Muscle layer of colon (tissue), 2 donors: ENCODE measurements around the gene ODF2.
"Not testable (repeated sequence)": the region's sequence is repeated elsewhere in the genome, so short reads cannot be mapped to it uniquely, and the experiment has no call there.

Experiments
- H3K27ac ChIP-seq: one replicate; pipeline ENCODE4 v1.7.0; 2013; ENCODE audit warnings: low read depth, mild to moderate bottlenecking, low read length, moderate library complexity
- H3K27me3 ChIP-seq, 2 donors: one replicate each; pipeline ENCODE4 v1.7.0; 2013; ENCODE audit warnings: low read length in 2 of 2, mild to moderate bottlenecking in 2 of 2; ENCODE audit not compliant: insufficient read depth in 2 of 2, control insufficient read depth in 1 of 2
- H3K36me3 ChIP-seq: one replicate; pipeline ENCODE4 v1.7.0; 2013; ENCODE audit warnings: mild to moderate bottlenecking, low read length; ENCODE audit not compliant: insufficient read depth
- H3K4me1 ChIP-seq: one replicate; pipeline ENCODE4 v1.7.0; 2013; ENCODE audit warnings: mild to moderate bottlenecking, low read length; ENCODE audit not compliant: insufficient read depth
- H3K4me3 ChIP-seq, 2 donors: one replicate each; pipeline ENCODE4 v1.7.0; 2013; ENCODE audit warnings: low read length in 2 of 2, low read depth in 1 of 2, mild to moderate bottlenecking in 1 of 2, moderate library complexity in 1 of 2
- H3K9ac ChIP-seq: one replicate; pipeline ENCODE4 v1.7.0; 2013; ENCODE audit warnings: low read length
- H3K9me3 ChIP-seq: one replicate; pipeline ENCODE4 v1.7.0; 2013; ENCODE audit warnings: mild to moderate bottlenecking, low read length
- donor health status: abdominal sarcoma.
- donor health status: Adenocarcinoma of cecum.

The ODF2 gene

GRCh38 chr9:128504485-128505413 lies 48.9 kb downstream of the ODF2 start, which contains the start of gene GLE1:
Gene GLE1 (plus strand): TSS chr9:128504719. CDS start chr9:128504806, 87 bp downstream.
- Histone ChIP-seq H3K36me3 (peaks cover 18% of the 10 kb centered on the region), H3K4me3 (peak within 1 kb of the TSS; percentile 97 to 98), H3K9me3 (no peaks in the 10 kb centered on the region), H3K27me3 (no peaks in the 10 kb centered on the region), H3K9ac (peak within 1 kb of the TSS; percentile 83), H3K4me1 (peaks cover 19% of the 10 kb centered on the region), H3K27ac (peak within 1 kb of the TSS; percentile 92)

- Histone ChIP-seq H3K27ac (peak overlapping the region; percentile 92), H3K4me3 (peak overlapping the region; percentile 97 to 98), H3K36me3 (peaks cover 15% of the 10 kb centered on the region), H3K9ac (peak overlapping the region; percentile 83), H3K9me3 (no peaks in the 10 kb centered on the region), H3K27me3 (no peaks in the 10 kb centered on the region), H3K4me1 (peaks cover 19% of the 10 kb centered on the region)
Measured at GRCh38 chr9:128505414-128505765, 49.6 kb downstream of the ODF2 start.

DNA sequence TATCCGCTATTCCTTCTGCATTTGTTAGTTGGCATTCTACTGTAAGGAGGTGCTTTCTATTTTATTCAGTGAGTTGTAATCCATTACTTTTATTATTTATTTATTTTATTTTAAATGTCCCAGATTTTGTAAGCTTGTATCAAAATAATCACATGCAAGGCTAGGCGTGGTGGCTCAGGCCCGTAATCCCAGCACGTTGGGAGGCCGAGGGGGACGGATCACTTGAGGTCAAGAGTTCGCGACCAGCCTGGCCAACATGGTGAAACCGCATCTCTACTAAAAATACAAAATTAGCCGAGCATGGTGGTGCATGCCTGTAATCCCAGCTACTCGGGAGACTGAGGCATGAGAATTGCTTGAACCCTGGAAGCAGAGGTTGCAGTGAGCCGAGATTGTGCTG lies 50.1 kb downstream of the ODF2 start:
- not testable (repeated sequence) for H3K27me3 ChIP-seq, H3K9me3 ChIP-seq, H3K27ac ChIP-seq, H3K9ac ChIP-seq
- H3K36me3 ChIP-seq = peaks cover 13% of the 10 kb centered on the region
- H3K4me1 ChIP-seq = peaks cover 19% of the 10 kb centered on the region
- H3K4me3 ChIP-seq = peak overlapping the region in 1 of 2 donors; percentile 98

DNA sequence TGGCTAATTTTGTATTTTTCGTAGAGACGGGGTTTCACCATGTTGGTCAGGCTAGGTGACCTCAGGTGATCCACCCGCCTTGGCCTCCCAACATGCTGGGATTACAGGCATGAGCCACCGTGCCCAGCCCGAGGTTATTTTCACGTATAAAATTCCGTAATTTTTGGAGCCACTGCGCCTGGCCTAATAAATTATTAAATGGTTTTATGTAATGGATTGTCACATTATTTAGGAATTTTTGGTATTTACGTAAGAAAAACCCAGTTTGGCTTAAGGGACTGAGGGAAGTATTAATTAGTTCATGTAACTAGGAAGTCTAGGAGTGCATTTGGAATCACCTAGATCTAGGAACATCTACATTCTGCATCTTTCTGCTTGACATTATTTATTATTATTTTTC lies 57.0 kb downstream of the ODF2 start:
- Histone ChIP-seq H3K4me3 (no peak overlapping the region), H3K9ac (no peak overlapping the region), H3K9me3 (no peaks in the 10 kb centered on the region), H3K4me1 (no peaks in the 10 kb centered on the region), H3K27ac (no peak overlapping the region), H3K36me3 (peaks cover 23% of the 10 kb centered on the region), H3K27me3 (no peaks in the 10 kb centered on the region)

- Histone ChIP-seq H3K4me3 (no peak overlapping the region), H3K27ac (no peak overlapping the region), H3K9me3 (no peaks in the 10 kb centered on the region), H3K4me1 (peaks cover 7% of the 10 kb centered on the region), H3K9ac (no peak overlapping the region), H3K27me3 (no peaks in the 10 kb centered on the region), H3K36me3 (peaks cover 47% of the 10 kb centered on the region)
Measured at GRCh38 chr9:128521956-128522355, 66.2 kb downstream of the ODF2 start.

GRCh38 chr9:128523199-128523925 lies 67.6 kb downstream of the ODF2 start:
- Histone ChIP-seq H3K36me3 (peaks cover 50% of the 10 kb centered on the region), H3K27ac (no peak overlapping the region), H3K4me3 (no peak overlapping the region), H3K4me1 (peaks cover 7% of the 10 kb centered on the region), H3K27me3 (no peaks in the 10 kb centered on the region), H3K9me3 (no peaks in the 10 kb centered on the region), H3K9ac (no peak overlapping the region)

- H3K27ac ChIP-seq = no peak overlapping the region
- peaks cover 61% of the 10 kb centered on the region for H3K36me3 ChIP-seq
- H3K9me3 ChIP-seq = no peaks in the 10 kb centered on the region
- no peak overlapping the region for H3K4me3 ChIP-seq
- H3K9ac ChIP-seq = no peak overlapping the region
- H3K4me1 ChIP-seq = peaks cover 7% of the 10 kb centered on the region
- no peaks in the 10 kb centered on the region for H3K27me3 ChIP-seq
Measured at GRCh38 chr9:128526720-128527119, 70.9 kb downstream of the ODF2 start.

DNA sequence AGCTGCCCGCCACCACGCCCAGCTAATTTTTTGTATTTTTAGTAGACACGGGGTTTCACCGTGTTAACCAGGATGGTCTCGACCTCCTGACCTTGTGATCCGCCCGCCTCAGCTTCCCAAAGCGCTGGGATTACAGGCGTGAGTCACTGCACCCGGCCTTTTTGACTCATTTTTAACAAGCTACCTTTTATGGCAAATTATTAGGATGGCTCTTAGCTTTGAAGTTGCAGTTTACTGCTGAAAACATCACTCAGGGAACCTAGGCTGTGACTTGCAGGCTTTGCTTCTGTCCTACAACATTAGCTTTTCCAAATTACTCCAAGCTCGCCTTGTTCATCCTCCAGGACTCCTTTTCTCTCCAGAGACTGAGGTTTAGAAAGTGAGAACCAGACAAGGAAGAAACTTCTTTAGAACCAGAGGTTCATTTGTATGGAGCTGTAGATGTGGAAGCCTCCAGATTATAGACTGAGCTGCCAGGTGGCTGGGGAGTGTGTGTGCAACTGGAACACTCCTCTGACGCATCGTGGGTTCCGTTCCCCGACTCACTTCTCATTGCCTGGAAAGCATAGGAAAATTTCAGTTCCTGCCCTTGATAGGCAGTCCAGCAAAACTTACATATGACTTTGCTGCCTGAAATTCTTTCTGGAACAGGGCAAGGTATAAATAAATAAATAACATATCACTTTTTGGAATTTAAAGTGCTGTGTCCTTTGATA lies 72.8 kb downstream of the ODF2 start:
- H3K4me1 ChIP-seq = peaks cover 2% of the 10 kb centered on the region
- no peaks in the 10 kb centered on the region for H3K27me3 ChIP-seq
- no peak overlapping the region for H3K4me3 ChIP-seq
- H3K27ac ChIP-seq = no peak overlapping the region
- peaks cover 60% of the 10 kb centered on the region for H3K36me3 ChIP-seq
- no peaks in the 10 kb centered on the region for H3K9me3 ChIP-seq
- H3K9ac ChIP-seq = no peak overlapping the region

- no peaks in the 10 kb centered on the region for H3K4me1 ChIP-seq
- H3K27ac ChIP-seq = no peak overlapping the region
- no peaks in the 10 kb centered on the region for H3K27me3 ChIP-seq
- no peak overlapping the region for H3K9ac ChIP-seq
- H3K36me3 ChIP-seq = peaks cover 64% of the 10 kb centered on the region
- H3K4me3 ChIP-seq = no peak overlapping the region
- H3K9me3 ChIP-seq = no peaks in the 10 kb centered on the region
Measured at GRCh38 chr9:128529191-128529590, 73.4 kb downstream of the ODF2 start.

DNA sequence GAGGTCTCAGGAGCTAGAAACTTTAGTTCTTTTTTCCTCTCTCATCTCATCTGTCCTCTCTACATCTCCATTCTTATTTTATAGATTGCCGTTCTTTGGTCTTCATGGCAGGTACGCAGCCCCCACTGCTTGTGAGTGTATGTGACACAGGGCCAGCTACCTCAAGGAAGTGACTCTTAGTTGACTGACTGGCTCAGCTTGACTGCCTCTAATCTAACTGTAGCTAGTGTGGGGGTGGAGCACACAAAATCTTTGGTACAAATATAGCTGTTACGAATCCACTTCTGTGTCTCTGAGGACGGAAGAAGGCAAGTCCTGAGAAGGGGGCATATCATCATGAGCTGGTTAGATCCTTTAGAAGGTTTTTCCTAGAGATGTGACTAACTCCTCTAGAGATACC lies 76.8 kb downstream of the ODF2 start:
- Histone ChIP-seq H3K9ac (no peak overlapping the region), H3K4me3 (no peak overlapping the region), H3K27me3 (no peaks in the 10 kb centered on the region), H3K27ac (no peak overlapping the region), H3K36me3 (peaks cover 58% of the 10 kb centered on the region), H3K4me1 (no peaks in the 10 kb centered on the region), H3K9me3 (no peaks in the 10 kb centered on the region)

DNA sequence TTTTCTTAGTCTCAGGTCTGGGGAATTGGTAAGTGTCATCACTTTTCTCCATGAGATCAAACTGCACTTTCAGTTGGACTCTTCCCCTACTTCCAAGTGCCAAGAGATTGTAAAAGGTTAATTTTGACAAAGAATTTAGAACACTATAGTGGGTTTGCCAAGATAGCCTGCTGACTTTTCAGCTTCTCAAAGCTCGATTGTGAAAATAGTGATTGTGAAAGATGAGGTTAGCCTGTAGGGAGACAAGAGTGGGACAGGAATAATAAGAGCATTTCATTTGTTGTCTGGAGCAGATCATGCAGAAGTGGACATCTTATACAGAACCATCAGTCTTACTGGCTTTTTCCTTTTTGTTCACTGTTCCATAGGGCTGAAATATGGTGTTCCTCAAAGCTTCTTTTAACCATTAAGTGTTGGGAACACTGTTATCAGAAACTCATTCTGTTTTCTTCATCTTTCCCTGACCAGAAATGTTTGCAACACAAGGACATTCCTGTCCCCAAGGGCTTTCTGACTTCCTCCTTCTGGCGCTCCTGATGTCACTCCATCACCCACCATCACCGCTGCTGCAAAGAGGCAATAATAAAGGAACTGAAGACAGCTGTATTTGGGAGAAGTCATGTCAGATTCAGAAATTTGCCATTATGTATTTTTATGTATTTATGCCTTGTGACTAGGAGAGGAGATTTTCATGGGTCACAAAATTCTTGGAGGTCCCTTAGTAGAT lies 85.0 kb downstream of the ODF2 start:
- Histone ChIP-seq H3K9ac (no peak overlapping the region), H3K4me3 (no peak overlapping the region), H3K4me1 (no peaks in the 10 kb centered on the region), H3K9me3 (no peaks in the 10 kb centered on the region), H3K27me3 (no peaks in the 10 kb centered on the region), H3K27ac (no peak overlapping the region), H3K36me3 (peaks cover 65% of the 10 kb centered on the region)
